Endothelial cell of umbilical vein (primary cell): ENCODE data around the gene LGALS8.

Source experiments
- CTCF ChIP-seq, 2 donors: IDR thresholded peaks; 1 replicate in 1 of 2; 2 replicates in 1 of 2; pipeline ENCODE4 v1.5.1; 2011; ENCODE audit warnings: low read length in 2 of 2, mild to moderate bottlenecking in 2 of 2, moderate library complexity in 2 of 2, control low read depth in 1 of 2, inconsistent platforms in 1 of 2, low read depth in 1 of 2; ENCODE audit not compliant: insufficient read depth in 1 of 2; ENCODE audit errors: extremely low read depth in 1 of 2
- EZH2 ChIP-seq: IDR thresholded peaks from 2 replicates; pipeline ENCODE4 v1.6.1; 2012; ENCODE audit warnings: borderline replicate concordance, low read depth, mild to moderate bottlenecking, moderate library complexity, low read length, inconsistent platforms; ENCODE audit not compliant: severe bottlenecking
- POLR2A ChIP-seq: IDR thresholded peaks from 2 replicates; pipeline ENCODE4 v1.6.1; 2012; ENCODE audit warnings: low read depth, mild to moderate bottlenecking, control low read depth, low read length
- POLR2AphosphoS5 ChIP-seq: IDR thresholded peaks from 2 replicates; pipeline ENCODE4 v1.6.1; 2012; ENCODE audit warnings: low read depth, mild to moderate bottlenecking, control low read depth, low read length, moderate library complexity; ENCODE audit not compliant: insufficient read depth

GRCh38 chr1:236534151-236534651, 10.4 kb downstream of the LGALS8 start:
- TF ChIP-seq POLR2AphosphoS5 (no peak), CTCF (IDR thresholded peaks at IDR 0.05; ENCODE audit: extremely low read depth in 1 of 2, insufficient read depth in 1 of 2, low read depth in 1 of 2, low read length in 2 of 2) (no peak), EZH2 (no peak), POLR2A (no peak)
